ENCODE data around the gene HSPB6.

Gene HSPB6

DNA sequence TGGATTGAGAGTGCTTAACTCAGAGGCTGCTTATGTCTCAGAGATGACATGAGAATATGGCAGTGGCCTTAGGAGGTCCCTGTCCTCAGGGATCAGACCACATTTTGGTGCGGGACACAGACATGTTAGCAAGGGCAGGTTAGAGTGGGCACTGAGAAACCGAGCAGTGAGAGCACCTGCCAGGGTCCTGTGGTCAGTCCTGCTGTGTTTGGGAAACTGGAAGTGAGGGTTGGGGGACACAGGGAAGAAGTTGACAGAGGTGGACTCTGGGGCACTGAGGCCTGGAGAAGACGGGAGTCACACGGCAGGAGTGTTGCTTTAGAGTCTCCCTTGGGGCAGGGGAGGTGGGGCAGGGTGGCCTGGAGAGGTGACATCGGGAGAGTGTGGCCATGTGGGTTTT lies 21.9 kb downstream of the HSPB6 start:
- no peak for DNase-seq (ENCODE audit: low read depth in 1 of 2, low spot score in 1 of 2)
- H3K27me3 ChIP-seq (ENCODE audit: insufficient read depth, poor library complexity, severe bottlenecking) = no peaks in the 10 kb centered on the region
- no peak overlapping the region for H3K27ac ChIP-seq (replicated peaks)
- no peak overlapping the region for H3K4me3 ChIP-seq (replicated peaks; ENCODE audit: insufficient read depth, low read length)
- no peak for TF ChIP-seq SPI1 (IDR thresholded peaks at IDR 0.05; ENCODE audit: borderline replicate concordance, low read depth)

DNA sequence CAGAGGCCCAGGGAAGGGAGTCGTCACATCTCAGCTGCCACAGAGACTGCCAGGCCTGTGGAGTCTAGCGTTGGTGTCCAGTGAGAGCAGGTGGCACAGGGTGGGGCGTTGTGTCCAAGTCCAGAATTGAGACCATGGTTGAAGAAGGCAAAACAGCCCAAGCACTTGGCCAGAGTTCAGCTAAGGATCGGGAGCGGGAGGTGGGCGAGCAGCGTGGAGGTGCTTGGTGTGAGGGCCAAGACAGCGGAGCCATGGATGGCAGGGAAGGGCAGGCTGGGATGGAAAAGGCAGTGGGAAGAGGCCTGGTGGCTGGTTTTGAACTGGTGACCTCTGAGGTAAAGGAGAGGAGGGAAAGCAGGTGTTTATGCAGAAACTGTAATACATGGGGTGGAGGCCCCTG lies 22.6 kb downstream of the HSPB6 start:
- Histone ChIP-seq H3K4me3 (replicated peaks; ENCODE audit: insufficient read depth, low read length) (no peak overlapping the region), H3K27me3 (ENCODE audit: insufficient read depth, poor library complexity, severe bottlenecking) (no peaks in the 10 kb centered on the region), H3K27ac (replicated peaks) (no peak overlapping the region)
- no peak for DNase-seq (ENCODE audit: low read depth in 1 of 2, low spot score in 1 of 2)
- TF ChIP-seq GABPA (IDR thresholded peaks at IDR 0.05; ENCODE audit: low read depth) (no peak), REST (IDR thresholded peaks at IDR 0.05; ENCODE audit: insufficient replicate concordance, low read depth) (no peak), POLR2AphosphoS5 (IDR thresholded peaks at IDR 0.05; ENCODE audit: low read depth) (no peak), SPI1 (IDR thresholded peaks at IDR 0.05; ENCODE audit: borderline replicate concordance, low read depth) (no peak), CTCF (IDR thresholded peaks at IDR 0.05; ENCODE audit: insufficient read depth, low read length) (no peak)

- TF ChIP-seq REST (IDR thresholded peaks at IDR 0.05; ENCODE audit: insufficient replicate concordance, low read depth) = no peak
- no peak for TF ChIP-seq CTCF (IDR thresholded peaks at IDR 0.05; ENCODE audit: insufficient read depth, low read length)
- TF ChIP-seq SPI1 (IDR thresholded peaks at IDR 0.05; ENCODE audit: borderline replicate concordance, low read depth) = no peak
- TF ChIP-seq GABPA (IDR thresholded peaks at IDR 0.05; ENCODE audit: low read depth) = no peak
- TF ChIP-seq POLR2AphosphoS5 (IDR thresholded peaks at IDR 0.05; ENCODE audit: low read depth) = no peak
- H3K4me3 ChIP-seq (replicated peaks; ENCODE audit: insufficient read depth, low read length) = no peak overlapping the region
- no peak overlapping the region for H3K27ac ChIP-seq (replicated peaks)
- no peaks in the 10 kb centered on the region for H3K27me3 ChIP-seq (ENCODE audit: insufficient read depth, poor library complexity, severe bottlenecking)
- no peak for DNase-seq (ENCODE audit: low read depth in 1 of 2, low spot score in 1 of 2)
Measured at GRCh38 chr19:35733180-35734125, 23.4 kb downstream of the HSPB6 start.

DNA sequence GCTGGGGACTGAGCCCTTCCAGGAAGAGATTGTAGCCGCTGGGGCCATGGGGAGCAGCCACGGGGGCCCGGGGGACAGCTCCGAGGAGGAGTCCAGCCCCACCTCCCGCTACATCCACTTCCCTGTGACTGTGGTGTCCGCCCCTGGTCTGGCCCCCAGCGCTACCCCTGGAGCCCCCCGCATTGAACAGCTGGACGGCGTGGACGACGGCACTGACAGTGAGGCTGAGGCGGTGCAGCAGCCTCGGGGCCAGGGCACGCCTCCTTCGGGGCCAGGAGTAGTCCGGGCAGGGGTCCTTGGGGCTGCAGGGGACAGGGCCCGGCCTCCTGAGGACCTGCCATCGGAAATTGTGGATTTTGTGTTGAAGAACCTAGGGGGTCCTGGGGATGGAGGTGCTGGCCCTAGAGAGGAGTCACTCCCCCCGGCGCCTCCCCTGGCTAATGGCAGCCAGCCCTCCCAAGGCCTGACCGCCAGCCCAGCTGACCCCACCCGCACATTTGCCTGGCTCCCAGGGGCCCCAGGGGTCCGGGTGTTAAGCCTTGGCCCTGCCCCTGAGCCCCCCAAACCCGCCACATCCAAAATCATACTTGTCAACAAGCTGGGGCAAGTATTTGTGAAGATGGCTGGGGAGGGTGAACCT lies 24.2 kb downstream of the HSPB6 start:
- no peak for TF ChIP-seq CTCF (IDR thresholded peaks at IDR 0.05; ENCODE audit: insufficient read depth, low read length)
- no peak for TF ChIP-seq SPI1 (IDR thresholded peaks at IDR 0.05; ENCODE audit: borderline replicate concordance, low read depth)
- Histone ChIP-seq H3K27ac (replicated peaks) (no peak overlapping the region), H3K4me3 (replicated peaks; ENCODE audit: insufficient read depth, low read length) (no peak overlapping the region), H3K27me3 (ENCODE audit: insufficient read depth, poor library complexity, severe bottlenecking) (no peaks in the 10 kb centered on the region)
- DNase-seq (ENCODE audit: low read depth in 1 of 2, low spot score in 1 of 2) = no peak

Measured in HL-60 (cell line).